OCI-LY7 (cell line): Measurements from ENCODE around the gene AP4B1.

Experiments
- CTCF ChIP-seq: fragments of 200-600 bp; sonication (generic); conservative IDR thresholded peaks from 2 replicates; pipeline ENCODE4 v1.5.1; 2014; ENCODE audit warnings: mild to moderate bottlenecking, antibody characterized with exemption, low read length, moderate library complexity, mixed read lengths
- EZH2phosphoT487 ChIP-seq: fragments of 200-600 bp; sonication (generic); IDR thresholded peaks from 2 replicates; pipeline ENCODE4 v1.6.1; 2018; ENCODE audit warnings: low read depth, borderline replicate concordance, mild to moderate bottlenecking, mixed run types, antibody characterized with exemption, low read length, moderate library complexity, mixed read lengths

- TF ChIP-seq CTCF (no peak), EZH2phosphoT487 (no peak)
Measured at GRCh38 chr1:113941245-113941559, 36.6 kb upstream of the AP4B1 start.
